ENCODE results near the gene COPS7B.
A peak's percentile ranks its signal among the peaks of the same experiment; 100 is the strongest.

- TF ChIP-seq CTCF (IDR thresholded peaks at IDR 0.05) (peak in 1 of 6 experiments; percentile 10), POLR2A (IDR thresholded peaks at IDR 0.05) (peak; percentile 90 to 97)
Measured at GRCh38 chr2:231780909-231781797, 5.1 kb upstream of the COPS7B start, which contains the start of gene PDE6D.
